Activated naive CD8-positive, alpha-beta T cell treated with anti-CD3 and anti-CD28 coated beads, Interleukin-2, amount 10 ng/mL, durations not matched to agents 7 days and 5 days (primary cell): ENCODE data around the gene GLRA3. TPM values are rescaled to one million over a fixed set of nuclear protein-coding genes. Genes with fewer than 3 reads are reported as not detected.

ENCODE experiments used
- ATAC-seq: fragments of 150-1000 bp; cut with Tn5 transposase; one replicate; pipeline ENCODE4 v1.10.0; 2021; ENCODE audit warnings: low read depth, moderate library complexity
- POLR2A ChIA-PET: fragments of 350-600 bp; sonication (Branson Sonifier 250); formaldehyde crosslinking; loops from one replicate; lab custom pipeline; 2021; ENCODE audit warnings: antibody characterized with exemption; lab: Charles Lee
- DNase-seq: peaks from one replicate; pipeline ENCODE4 v3.0.0; 2021
- H3K27ac Mint-ChIP-seq: one replicate; pipeline ENCODE4 v1.8.0; 2022; ENCODE audit warnings: mild to moderate bottlenecking, mixed read lengths
- H3K27me3 Mint-ChIP-seq: one replicate; pipeline ENCODE4 v1.8.0; 2022; ENCODE audit warnings: mild to moderate bottlenecking, moderate library complexity, mixed read lengths
- H3K36me3 Mint-ChIP-seq: one replicate; pipeline ENCODE4 v1.8.0; 2021; ENCODE audit warnings: mild to moderate bottlenecking, mixed read lengths
- H3K4me1 Mint-ChIP-seq: one replicate; pipeline ENCODE4 v1.8.0; 2021; ENCODE audit warnings: mixed read lengths
- H3K4me3 Mint-ChIP-seq: one replicate; pipeline ENCODE4 v1.8.0; 2022; ENCODE audit warnings: mild to moderate bottlenecking, moderate library complexity, mixed read lengths
- H3K9me3 Mint-ChIP-seq: one replicate; pipeline ENCODE4 v1.8.0; 2021; ENCODE audit warnings: mixed read lengths
- total RNA-seq, 2 experiments: library from RNA; stranded (reverse); gene quantifications; one replicate each; pipeline ENCODE4 v1.2.3, GENCODE V29; 2021

The GLRA3 gene
- total RNA-seq, 2 experiments from 2014 or later: not detected

DNA sequence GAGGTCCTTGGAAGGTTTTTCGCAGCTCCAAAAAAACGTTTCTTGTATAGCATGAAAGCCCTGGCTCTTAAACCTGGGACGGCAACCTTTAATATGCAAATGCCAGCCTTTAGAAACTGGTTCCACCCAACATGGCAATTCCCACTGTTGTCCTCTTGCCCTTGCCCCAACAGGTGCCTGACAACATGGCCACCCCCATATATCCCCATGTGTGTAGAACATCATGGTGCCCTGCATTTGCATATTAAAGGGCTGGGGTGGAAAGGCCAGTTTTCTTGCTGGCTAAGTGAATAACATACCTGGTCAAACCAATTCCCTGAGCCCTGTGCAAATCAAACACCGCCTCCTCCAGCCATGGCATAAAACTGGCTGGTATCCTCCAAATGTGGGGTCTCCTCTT, 26.0 kb upstream of the GLRA3 start:
- H3K4me1 Mint-ChIP-seq: no peaks in the 10 kb centered on the region
- DNase-seq (no peak), ATAC-seq (no peak)
- H3K27me3 Mint-ChIP-seq: no peaks in the 10 kb centered on the region
- H3K27ac Mint-ChIP-seq: no peak overlapping the region
- H3K9me3 Mint-ChIP-seq: peaks cover 2% of the 10 kb centered on the region
- H3K4me3 Mint-ChIP-seq: no peak overlapping the region
- POLR2A ChIA-PET: no interaction called here
- H3K36me3 Mint-ChIP-seq: no peaks in the 10 kb centered on the region

DNA sequence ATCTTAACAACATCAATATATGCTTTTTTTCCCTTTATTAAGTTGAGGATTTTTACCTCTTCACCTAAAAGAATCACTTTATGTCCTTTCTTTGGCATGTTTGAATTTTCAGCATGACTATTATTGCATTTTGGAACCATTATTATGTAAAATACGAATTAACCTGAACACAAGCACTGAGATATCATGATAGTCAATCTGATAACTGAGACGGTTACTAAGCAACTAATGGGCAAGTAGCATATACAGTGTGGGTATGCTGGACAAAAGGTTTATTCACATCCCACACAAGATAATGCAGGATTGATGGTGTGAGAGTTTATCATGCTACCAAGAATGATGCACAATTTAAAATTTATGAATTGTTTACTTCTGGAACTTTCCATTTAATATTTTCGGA, 24.6 kb upstream of the GLRA3 start:
- no peak overlapping the region for H3K27ac Mint-ChIP-seq
- H3K9me3 Mint-ChIP-seq: peaks cover 2% of the 10 kb centered on the region
- ATAC-seq (no peak), DNase-seq (no peak)
- H3K36me3 Mint-ChIP-seq: no peaks in the 10 kb centered on the region
- no peak overlapping the region for H3K4me3 Mint-ChIP-seq
- no peaks in the 10 kb centered on the region for H3K27me3 Mint-ChIP-seq
- no peaks in the 10 kb centered on the region for H3K4me1 Mint-ChIP-seq
- POLR2A ChIA-PET: no interaction called here

DNA sequence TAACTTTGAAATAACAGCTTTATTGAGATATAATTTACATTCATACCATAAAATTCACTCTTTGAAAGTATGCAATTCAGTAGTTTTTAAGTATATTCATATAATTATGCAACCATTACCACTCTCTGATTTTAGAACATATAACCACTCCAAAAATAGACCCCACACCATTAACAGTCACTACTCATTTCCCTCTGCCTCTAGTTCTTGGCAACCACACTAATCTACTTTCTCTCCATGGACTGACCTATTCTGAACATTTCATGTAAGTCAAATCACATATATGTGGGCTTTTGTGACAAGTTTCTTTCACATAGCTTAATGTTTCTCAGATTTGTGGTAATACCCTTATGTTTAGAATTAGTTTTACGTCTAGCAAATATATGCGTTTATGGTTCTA, 19.5 kb upstream of the GLRA3 start:
- no peaks in the 10 kb centered on the region for H3K9me3 Mint-ChIP-seq
- H3K4me3 Mint-ChIP-seq: no peak overlapping the region
- no peak for DNase-seq

GRCh38 chr4:174847801-174848427, 18.9 kb upstream of the GLRA3 start:
- H3K9me3 Mint-ChIP-seq: no peaks in the 10 kb centered on the region
- POLR2A ChIA-PET: no interaction called here
- no peak for ATAC-seq
- H3K4me1 Mint-ChIP-seq: no peaks in the 10 kb centered on the region
- H3K4me3 Mint-ChIP-seq: no peak overlapping the region
- H3K36me3 Mint-ChIP-seq: no peaks in the 10 kb centered on the region
- H3K27me3 Mint-ChIP-seq: no peaks in the 10 kb centered on the region
- DNase-seq: no peak
- H3K27ac Mint-ChIP-seq: no peak overlapping the region

More for the DNA sequence above, 19.5 kb upstream of the GLRA3 start:
- no peak for ATAC-seq
- no peaks in the 10 kb centered on the region for H3K4me1 Mint-ChIP-seq
- H3K27me3 Mint-ChIP-seq: no peaks in the 10 kb centered on the region
- H3K27ac Mint-ChIP-seq: no peak overlapping the region
- POLR2A ChIA-PET: no interaction called here
- no peaks in the 10 kb centered on the region for H3K36me3 Mint-ChIP-seq

- Mint-ChIP-seq H3K27me3 (no peaks in the 10 kb centered on the region), H3K27ac (no peak overlapping the region), H3K9me3 (no peaks in the 10 kb centered on the region), H3K36me3 (no peaks in the 10 kb centered on the region), H3K4me3 (no peak overlapping the region), H3K4me1 (no peaks in the 10 kb centered on the region)
- DNase-seq (no peak), ATAC-seq (no peak)
- POLR2A ChIA-PET: no interaction called here
Measured at GRCh38 chr4:174835536-174835935, 6.5 kb upstream of the GLRA3 start.

DNA sequence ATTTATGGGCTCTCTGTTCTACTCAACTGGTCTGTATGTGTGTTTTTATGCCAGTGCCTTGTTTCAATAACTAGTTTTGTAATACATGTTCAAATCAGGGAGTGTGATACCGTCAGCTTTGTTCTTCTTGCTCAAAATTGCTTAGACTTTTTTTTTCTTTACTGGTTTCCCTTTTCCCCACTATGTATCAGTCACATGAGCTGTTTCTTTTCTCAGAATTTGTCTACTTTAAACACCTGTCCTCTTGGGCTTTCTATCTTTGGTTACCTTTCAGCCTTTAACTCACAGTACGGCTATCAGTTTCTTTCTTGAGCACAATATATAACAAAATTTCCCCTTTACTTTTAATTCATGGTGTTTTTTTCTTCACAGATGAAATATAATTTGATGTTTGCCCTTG, 5.4 kb upstream of the GLRA3 start:
- Mint-ChIP-seq H3K4me3 (no peak overlapping the region), H3K4me1 (no peaks in the 10 kb centered on the region), H3K9me3 (no peaks in the 10 kb centered on the region), H3K36me3 (no peaks in the 10 kb centered on the region), H3K27ac (no peak overlapping the region), H3K27me3 (no peaks in the 10 kb centered on the region)
- no peak for ATAC-seq
- no peak for DNase-seq
- POLR2A ChIA-PET: no interaction called here

DNA sequence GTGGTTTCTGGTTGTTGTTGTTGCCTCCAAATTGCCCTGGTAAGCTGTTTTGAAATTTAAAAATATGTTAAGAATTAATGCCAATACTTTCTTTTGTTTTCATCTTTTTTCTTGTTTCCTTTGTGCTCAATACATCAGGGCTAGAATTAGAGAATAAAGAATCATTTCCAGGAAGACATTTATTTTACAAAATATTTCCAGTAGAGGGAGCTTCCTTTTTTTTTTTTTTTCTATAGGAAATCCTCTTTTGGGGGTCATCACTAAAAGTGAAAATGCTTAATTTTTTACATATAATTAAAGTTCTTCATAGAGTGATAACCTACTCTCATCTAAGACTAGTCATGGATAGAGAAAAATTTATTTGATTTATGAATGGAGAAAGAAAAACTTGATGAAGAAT, 2.4 kb downstream of the GLRA3 start:
- Mint-ChIP-seq H3K9me3 (peaks cover 5% of the 10 kb centered on the region), H3K4me1 (peaks cover 2% of the 10 kb centered on the region), H3K36me3 (no peaks in the 10 kb centered on the region), H3K4me3 (no peak overlapping the region), H3K27ac (no peak overlapping the region), H3K27me3 (peaks cover 7% of the 10 kb centered on the region)
- POLR2A ChIA-PET: no interaction called here
- DNase-seq (no peak), ATAC-seq (no peak)

DNA sequence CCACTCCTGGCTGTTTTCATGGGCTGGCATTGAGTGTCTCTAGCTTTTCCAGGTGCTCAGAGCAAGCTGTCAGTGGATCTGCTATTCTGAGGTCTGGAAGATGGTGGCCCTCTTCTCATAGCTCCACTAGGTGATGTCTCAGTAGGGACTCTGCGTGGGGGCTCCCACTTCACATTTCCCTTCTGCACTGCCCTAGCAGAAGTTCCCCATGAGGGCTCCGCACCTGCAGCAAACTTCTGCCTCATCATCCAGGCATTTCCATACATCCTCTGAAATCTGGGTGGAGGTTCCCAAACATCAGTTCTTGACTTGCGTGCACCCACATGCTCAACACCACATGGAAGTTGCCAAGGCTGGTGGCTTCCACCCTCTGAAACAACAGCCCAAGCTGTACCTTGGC, 13.8 kb downstream of the GLRA3 start:
- Mint-ChIP-seq H3K27me3 (no peaks in the 10 kb centered on the region), H3K9me3 (no peaks in the 10 kb centered on the region), H3K27ac (no peak overlapping the region), H3K36me3 (no peaks in the 10 kb centered on the region), H3K4me3 (no peak overlapping the region), H3K4me1 (no peaks in the 10 kb centered on the region)
- POLR2A ChIA-PET: no interaction called here
- DNase-seq: no peak
- no peak for ATAC-seq

- no peak for ATAC-seq
- H3K4me3 Mint-ChIP-seq: no peak overlapping the region
- no peaks in the 10 kb centered on the region for H3K36me3 Mint-ChIP-seq
- POLR2A ChIA-PET: no interaction called here
- H3K9me3 Mint-ChIP-seq: no peaks in the 10 kb centered on the region
- H3K27me3 Mint-ChIP-seq: no peaks in the 10 kb centered on the region
- H3K27ac Mint-ChIP-seq: no peak overlapping the region
- no peaks in the 10 kb centered on the region for H3K4me1 Mint-ChIP-seq
- no peak for DNase-seq
Measured at GRCh38 chr4:174813292-174813691, 15.8 kb downstream of the GLRA3 start.

DNA sequence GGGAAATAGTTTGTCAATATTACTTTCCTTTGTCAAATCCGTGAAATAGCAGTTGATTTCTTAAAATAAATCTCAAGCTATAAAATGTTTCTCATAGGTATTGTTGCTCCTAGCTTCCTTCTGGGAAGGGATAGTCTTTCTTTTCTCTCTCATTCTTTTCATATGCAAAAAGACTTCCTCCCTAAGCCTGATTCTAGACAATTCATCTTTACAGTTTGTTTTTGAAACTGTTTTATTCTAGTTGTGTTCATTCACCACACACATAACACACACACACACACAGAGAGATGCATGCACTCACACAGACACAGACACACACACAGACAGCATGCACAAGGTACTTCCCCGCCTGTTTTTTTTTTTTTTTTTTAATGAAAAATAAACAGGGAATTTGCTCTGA, 18.2 kb downstream of the GLRA3 start:
- H3K27me3 Mint-ChIP-seq: no peaks in the 10 kb centered on the region
- POLR2A ChIA-PET: no interaction called here
- H3K4me3 Mint-ChIP-seq: no peak overlapping the region
- no peaks in the 10 kb centered on the region for H3K9me3 Mint-ChIP-seq
- no peak for DNase-seq
- no peak for ATAC-seq
- H3K4me1 Mint-ChIP-seq: no peaks in the 10 kb centered on the region
- no peak overlapping the region for H3K27ac Mint-ChIP-seq
- no peaks in the 10 kb centered on the region for H3K36me3 Mint-ChIP-seq

- POLR2A ChIA-PET: no interaction called here
- ATAC-seq: no peak
- H3K36me3 Mint-ChIP-seq: no peaks in the 10 kb centered on the region
- H3K4me3 Mint-ChIP-seq: no peak overlapping the region
- no peak overlapping the region for H3K27ac Mint-ChIP-seq
- no peaks in the 10 kb centered on the region for H3K9me3 Mint-ChIP-seq
- H3K27me3 Mint-ChIP-seq: no peaks in the 10 kb centered on the region
- no peaks in the 10 kb centered on the region for H3K4me1 Mint-ChIP-seq
- no peak for DNase-seq
Measured at GRCh38 chr4:174808836-174809235, 20.2 kb downstream of the GLRA3 start.

DNA sequence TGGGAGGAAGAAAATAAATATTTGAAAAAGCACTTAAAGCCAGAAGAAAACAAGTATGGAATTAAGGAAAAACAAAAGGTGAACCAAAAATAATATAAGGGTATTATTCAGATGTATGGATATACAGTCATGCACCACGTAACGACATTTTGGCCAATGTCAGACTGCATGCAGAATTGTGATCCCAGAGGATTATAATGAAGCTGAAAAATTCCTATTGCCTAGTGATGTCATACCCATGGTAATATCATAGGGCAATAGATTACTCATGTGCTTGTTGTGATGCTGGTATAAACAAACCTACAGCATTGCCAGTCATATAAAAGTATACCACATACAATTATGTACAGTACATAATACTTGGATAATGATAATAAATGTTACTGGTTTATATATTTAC, 20.9 kb downstream of the GLRA3 start:
- Mint-ChIP-seq H3K27me3 (no peaks in the 10 kb centered on the region), H3K27ac (no peak overlapping the region), H3K36me3 (no peaks in the 10 kb centered on the region), H3K4me3 (no peak overlapping the region), H3K4me1 (no peaks in the 10 kb centered on the region), H3K9me3 (no peaks in the 10 kb centered on the region)
- ATAC-seq: no peak
- DNase-seq: no peak
- POLR2A ChIA-PET: no interaction called here

DNA sequence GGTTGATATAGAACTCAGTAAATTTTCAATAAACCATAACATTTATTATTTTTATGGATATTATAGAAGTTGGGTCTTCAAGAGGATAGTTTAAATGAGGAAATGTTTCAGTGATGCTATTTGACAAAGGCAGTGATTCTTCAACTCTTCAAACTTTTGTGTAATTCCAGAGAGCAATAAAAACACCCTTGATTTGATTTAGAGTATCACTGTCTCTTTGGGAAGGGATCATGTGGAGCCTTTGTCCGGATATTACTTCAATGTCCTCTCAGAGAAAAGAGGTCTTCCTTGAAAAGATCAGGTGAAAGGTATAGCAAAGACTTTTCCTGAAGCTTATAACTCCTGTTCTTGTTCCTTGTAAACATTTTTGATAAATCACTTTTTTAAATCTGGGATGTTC, 23.3 kb downstream of the GLRA3 start:
- ATAC-seq (no peak), DNase-seq (no peak)
- POLR2A ChIA-PET: no interaction called here
- H3K27ac Mint-ChIP-seq: no peak overlapping the region
- no peaks in the 10 kb centered on the region for H3K4me1 Mint-ChIP-seq
- H3K36me3 Mint-ChIP-seq: no peaks in the 10 kb centered on the region
- peaks cover 1% of the 10 kb centered on the region for H3K9me3 Mint-ChIP-seq
- no peak overlapping the region for H3K4me3 Mint-ChIP-seq
- no peaks in the 10 kb centered on the region for H3K27me3 Mint-ChIP-seq

DNA sequence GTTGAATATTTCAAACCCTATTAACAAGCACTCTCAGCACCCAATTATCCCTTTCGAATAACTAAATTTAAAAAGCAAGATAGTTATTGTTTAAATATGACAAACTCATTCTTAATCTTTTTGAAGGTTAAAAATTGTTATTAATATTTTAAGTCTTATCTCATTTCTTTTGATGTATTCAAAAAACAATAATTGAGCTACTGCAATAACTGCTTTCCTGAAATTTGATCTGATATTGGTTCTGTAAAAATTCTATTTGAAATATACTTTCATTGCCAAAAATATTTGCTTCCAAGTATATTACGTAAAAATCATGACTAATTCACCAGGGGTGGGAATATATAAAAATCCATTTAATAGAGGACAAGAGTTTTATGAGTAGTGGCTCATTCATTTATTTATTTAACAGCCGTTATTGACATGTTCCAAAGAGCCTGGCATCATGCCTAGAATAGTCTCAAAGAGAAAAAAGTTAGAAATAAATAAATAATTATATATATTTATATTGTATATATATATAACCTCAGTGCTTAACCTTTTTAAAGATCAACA, 34.4 kb downstream of the GLRA3 start:
- Mint-ChIP-seq H3K36me3 (no peaks in the 10 kb centered on the region), H3K9me3 (no peaks in the 10 kb centered on the region)
- no peak for ATAC-seq

More for the DNA sequence above, 34.4 kb downstream of the GLRA3 start:
- Mint-ChIP-seq H3K27ac (no peak overlapping the region), H3K4me3 (no peak overlapping the region), H3K27me3 (no peaks in the 10 kb centered on the region), H3K4me1 (no peaks in the 10 kb centered on the region)
- POLR2A ChIA-PET: no interaction called here
- no peak for DNase-seq
